GF-D8 (cell line): ENCODE measurements around the gene WDR55.
"Not testable (repeated sequence)": the region's sequence is repeated elsewhere in the genome, so short reads cannot be mapped to it uniquely, and the experiment has no call there.

Experiments
- DNase-seq: peaks from one replicate; lab custom pipeline; 2025; lab: John Stamatoyannopoulos, UW

WDR55 gene

GRCh38 chr5:140647042-140647419, 17.7 kb upstream of the WDR55 start:
- no peak for DNase-seq

GRCh38 chr5:140658870-140659269, 5.8 kb upstream of the WDR55 start:
- no peak for DNase-seq

- not testable (repeated sequence) for DNase-seq
Observed at GRCh38 chr5:140660371-140660770, 4.3 kb upstream of the WDR55 start.

- DNase-seq, result no peak
Observed at GRCh38 chr5:140664030-140664358, 710 bp upstream of the WDR55 start.

- not testable (repeated sequence) for DNase-seq
Observed at GRCh38 chr5:140671035-140671434, 6.3 kb downstream of the WDR55 start.

GRCh38 chr5:140671472-140672125, 6.9 kb downstream of the WDR55 start:
- no peak for DNase-seq

GRCh38 chr5:140672455-140673186, 7.9 kb downstream of the WDR55 start:
- no peak for DNase-seq

- no peak for DNase-seq
Observed at GRCh38 chr5:140673187-140673976, 8.7 kb downstream of the WDR55 start, which contains the start of gene DND1. TSS of gene DND1 (minus strand) at chr5:140673576. CDS start at chr5:140673542, 34 bp downstream.

GRCh38 chr5:140674211-140674610, 9.5 kb downstream of the WDR55 start:
- DNase-seq, result no peak

GRCh38 chr5:140674629-140675028, 9.9 kb downstream of the WDR55 start:
- no peak for DNase-seq

GRCh38 chr5:140677947-140678346, 13.2 kb downstream of the WDR55 start:
- DNase-seq, result no peak

- DNase-seq, result no peak
Observed at GRCh38 chr5:140678993-140679392, 14.3 kb downstream of the WDR55 start.

- no peak for DNase-seq
Observed at GRCh38 chr5:140690376-140690932, 25.8 kb downstream of the WDR55 start.

- peak; percentile 58 for DNase-seq
Observed at GRCh38 chr5:140690941-140691924, 26.5 kb downstream of the WDR55 start, which contains the start of the genes HARS1 and HARS2. TSS of gene HARS1 (minus strand) at chr5:140691370. CDS start at chr5:140691304, 66 bp downstream. TSS of gene HARS2 (plus strand) at chr5:140691455. CDS start at chr5:140691649, 194 bp downstream.

GRCh38 chr5:140694276-140694675, 29.6 kb downstream of the WDR55 start:
- DNase-seq, result no peak

- no peak for DNase-seq
Observed at GRCh38 chr5:140696891-140697492, 32.3 kb downstream of the WDR55 start.

GRCh38 chr5:140700177-140701144, 35.8 kb downstream of the WDR55 start, which contains the start of gene ZMAT2:
TSS of gene ZMAT2 (plus strand) at chr5:140700447. CDS start at chr5:140700461, 14 bp downstream.
- peak; percentile 82 for DNase-seq

- no peak for DNase-seq
Observed at GRCh38 chr5:140707812-140708211, 43.1 kb downstream of the WDR55 start.

- not testable (repeated sequence) for DNase-seq
Observed at GRCh38 chr5:140708787-140709186, 44.1 kb downstream of the WDR55 start.
